ENCODE data around the gene C17orf50. TPM values are rescaled to one million over a fixed set of nuclear protein-coding genes. Genes with fewer than 3 reads are reported as not detected.

Gene C17orf50
- total RNA-seq: under 1 TPM in 2 of 6 donors, not detected in 4; 0.17 to 0.28 TPM
- polyA plus RNA-seq: under 1 TPM in 1 of 2 donors, not detected in 1; 0.12 TPM

DNA sequence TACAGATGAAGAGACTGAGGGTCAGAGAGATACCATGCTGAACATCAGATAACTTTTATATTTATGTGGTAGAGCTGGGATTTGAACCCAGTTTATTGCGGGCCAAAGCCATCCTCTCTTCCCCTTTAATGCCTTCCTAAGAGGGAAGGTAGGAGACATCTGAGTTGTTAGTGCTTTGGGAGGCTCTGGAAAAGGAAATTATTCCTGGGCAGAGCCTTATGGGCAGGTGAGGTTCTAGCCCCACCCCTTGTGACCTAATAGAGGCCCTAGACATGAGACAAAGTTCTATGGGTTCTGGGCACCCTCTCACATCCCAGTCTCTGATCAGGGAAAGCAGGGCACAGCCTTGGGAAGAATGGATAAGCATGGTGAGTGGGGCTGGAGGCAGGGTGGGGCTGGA, at the start of gene C17orf50:
C17orf50 (plus strand) TSS at position 301 of the 400 bp plus-strand sequence; CDS start at position 356, 55 bp downstream.
- WGBS, 2 donors: 51 to 100% methylated on average over 1 of the region's 1 CpG
- Histone ChIP-seq H3K36me3 (no peaks in the 10 kb centered on the region), H3K9me3 (no peaks in the 10 kb centered on the region), H3K27ac (no peak within 1 kb of the TSS), H3K4me1 (no peaks in the 10 kb centered on the region), H3K27me3 (no peaks in the 10 kb centered on the region), H3K4me3 (no peak within 1 kb of the TSS)
- FAIRE-seq: no peak
- no peak for ATAC-seq
- TF ChIP-seq, protein P1, sequence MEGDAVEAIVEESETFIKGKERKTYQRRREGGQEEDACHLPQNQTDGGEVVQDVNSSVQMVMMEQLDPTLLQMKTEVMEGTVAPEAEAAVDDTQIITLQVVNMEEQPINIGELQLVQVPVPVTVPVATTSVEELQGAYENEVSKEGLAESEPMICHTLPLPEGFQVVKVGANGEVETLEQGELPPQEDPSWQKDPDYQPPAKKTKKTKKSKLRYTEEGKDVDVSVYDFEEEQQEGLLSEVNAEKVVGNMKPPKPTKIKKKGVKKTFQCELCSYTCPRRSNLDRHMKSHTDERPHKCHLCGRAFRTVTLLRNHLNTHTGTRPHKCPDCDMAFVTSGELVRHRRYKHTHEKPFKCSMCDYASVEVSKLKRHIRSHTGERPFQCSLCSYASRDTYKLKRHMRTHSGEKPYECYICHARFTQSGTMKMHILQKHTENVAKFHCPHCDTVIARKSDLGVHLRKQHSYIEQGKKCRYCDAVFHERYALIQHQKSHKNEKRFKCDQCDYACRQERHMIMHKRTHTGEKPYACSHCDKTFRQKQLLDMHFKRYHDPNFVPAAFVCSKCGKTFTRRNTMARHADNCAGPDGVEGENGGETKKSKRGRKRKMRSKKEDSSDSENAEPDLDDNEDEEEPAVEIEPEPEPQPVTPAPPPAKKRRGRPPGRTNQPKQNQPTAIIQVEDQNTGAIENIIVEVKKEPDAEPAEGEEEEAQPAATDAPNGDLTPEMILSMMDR (IDR thresholded peaks at IDR 0.05): no peak
- no peak for DNase-seq
- intact Hi-C loops (cut with DNase I): no loop called here

DNA sequence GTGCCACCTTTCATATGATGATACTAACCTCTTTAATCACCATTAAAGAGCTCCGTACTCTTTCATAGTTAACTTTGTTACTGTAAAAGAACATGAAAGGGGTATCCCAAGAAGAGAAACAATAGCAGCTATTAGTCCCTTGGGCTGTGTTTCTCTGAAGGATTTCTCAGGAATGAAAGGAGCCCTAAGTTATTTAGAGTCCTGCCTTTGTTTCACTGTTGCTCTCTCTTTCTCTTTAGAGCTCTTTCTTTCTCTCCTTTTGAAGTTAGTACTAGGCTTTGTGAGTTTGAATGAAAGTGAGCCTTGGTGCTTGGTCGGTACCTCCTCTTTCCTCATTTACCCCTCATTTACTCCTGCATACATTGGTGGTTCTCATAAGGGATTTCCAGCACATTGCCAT, 49.7 kb upstream of the C17orf50 start:
- Histone ChIP-seq H3K36me3 (no peaks in the 10 kb centered on the region), H3K9me3 (no peaks in the 10 kb centered on the region), H3K4me1 (peaks cover 7 to 37% (median 22%) of the 10 kb centered on the region in 3 donors), H3K4me3 (no peak overlapping the region), H3K27ac (no peak overlapping the region), H3K27me3 (no peaks in the 10 kb centered on the region)
- WGBS, 2 donors: 98% methylated on average over 2 of the region's 2 CpGs
- FAIRE-seq: no peak
- intact Hi-C loops (cut with DNase I): no loop called here
- DNase-seq: no peak
- TF ChIP-seq, protein P1 (IDR thresholded peaks at IDR 0.05): no peak
- ATAC-seq: no peak

DNA sequence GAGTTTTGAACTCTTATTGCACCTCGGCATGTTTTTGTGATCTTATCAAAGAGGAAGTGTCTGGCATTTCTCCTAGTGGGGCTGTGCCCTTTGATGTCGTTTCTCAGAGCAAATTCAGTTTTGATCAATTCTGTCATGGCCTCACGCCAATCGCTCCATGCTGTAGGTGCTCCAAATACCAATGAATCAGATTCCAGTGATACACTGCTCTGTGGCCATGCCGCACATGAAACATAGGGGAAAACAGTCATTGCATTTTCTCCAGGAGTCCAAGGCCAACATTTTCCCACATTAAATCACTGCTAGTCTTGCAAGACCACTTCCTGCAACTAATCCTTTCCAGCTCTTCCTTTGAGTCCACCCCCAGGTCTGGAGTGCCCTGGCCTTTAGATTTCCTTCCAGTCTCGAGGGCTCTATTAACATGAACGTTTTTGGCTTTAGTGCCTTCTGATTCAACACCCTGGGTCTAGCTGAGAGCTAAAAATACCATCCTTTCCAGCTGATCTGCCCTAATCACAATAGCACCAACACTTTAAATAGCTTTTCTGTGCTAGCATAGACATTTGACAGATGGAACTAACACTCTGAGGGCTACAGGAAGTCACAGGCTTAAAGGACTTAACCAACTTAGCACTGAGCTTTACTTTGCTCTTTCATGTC, 47.5 kb upstream of the C17orf50 start:
- peaks cover 7 to 30% (median 22%) of the 10 kb centered on the region in 3 donors for H3K4me1 ChIP-seq
- intact Hi-C loops (cut with DNase I): no loop called here
- H3K27ac ChIP-seq: peak overlapping the region in 3 of 4 donors; percentile 27 to 55 (median 47)
- H3K9me3 ChIP-seq: no peaks in the 10 kb centered on the region
- no peaks in the 10 kb centered on the region for H3K27me3 ChIP-seq
- DNase-seq (peak in 4 of 6 donors; percentile 45 to 69 (median 56)), ATAC-seq (peak; percentile 47 to 68 (median 63)), FAIRE-seq (no peak)
- no peaks in the 10 kb centered on the region for H3K36me3 ChIP-seq
- no peak overlapping the region for H3K4me3 ChIP-seq
- TF ChIP-seq, protein P1 (IDR thresholded peaks at IDR 0.05): no peak
- whole genome bisulfite sequencing, 2 donors: 21 to 32% methylated on average over 7 of the region's 7 CpGs

DNA sequence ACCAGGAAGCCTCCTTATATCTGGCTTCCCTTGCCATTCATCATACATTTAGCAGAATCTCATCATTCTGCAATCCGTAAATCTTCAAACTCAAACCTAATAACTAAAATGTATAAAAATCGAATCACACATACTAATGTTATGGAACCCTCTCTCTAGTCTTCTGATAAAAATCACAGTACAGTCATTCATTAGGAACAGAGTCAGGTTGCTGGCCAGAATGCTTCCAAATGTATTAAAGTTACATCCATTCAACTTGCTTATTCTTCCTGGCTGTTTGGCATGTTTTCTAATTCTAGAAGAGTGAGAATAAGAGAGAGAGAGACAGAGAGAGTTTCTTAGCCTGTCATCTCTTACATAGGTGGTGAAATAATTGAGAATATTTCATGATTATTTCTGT, 45.7 kb upstream of the C17orf50 start:
- H3K36me3 ChIP-seq: no peaks in the 10 kb centered on the region
- DNase-seq (no peak), FAIRE-seq (no peak), ATAC-seq (no peak)
- no peaks in the 10 kb centered on the region for H3K9me3 ChIP-seq
- 59 to 73% methylated on average over 2 of the region's 2 CpGs for WGBS, 2 donors
- TF ChIP-seq, protein P1 (IDR thresholded peaks at IDR 0.05): no peak
- H3K4me1 ChIP-seq: peaks cover 0 to 18% (median 8%) of the 10 kb centered on the region in 3 donors
- intact Hi-C loops (cut with DNase I): no loop called here
- H3K27ac ChIP-seq: no peak overlapping the region
- H3K27me3 ChIP-seq: no peaks in the 10 kb centered on the region
- H3K4me3 ChIP-seq: no peak overlapping the region

DNA sequence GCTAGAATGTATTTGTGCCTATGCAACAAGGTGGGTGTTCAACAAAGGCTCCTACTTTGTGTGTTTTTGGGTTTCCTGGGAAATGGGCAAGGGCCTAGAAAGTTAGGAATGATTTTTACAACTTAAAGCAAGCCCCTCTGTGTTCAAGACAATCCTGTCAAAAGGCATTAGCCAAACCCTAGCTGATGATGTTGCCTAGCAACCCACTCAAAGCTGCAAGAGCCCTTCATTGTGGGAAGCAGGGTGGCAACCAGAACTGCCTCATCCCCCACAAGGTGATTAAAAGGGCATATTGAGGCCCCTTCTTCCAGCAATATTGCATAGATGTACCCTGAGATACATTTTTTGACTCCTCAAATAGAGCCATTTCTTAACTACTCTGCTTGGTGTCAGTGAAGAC, 45.3 kb upstream of the C17orf50 start:
- Histone ChIP-seq H3K27ac (no peak overlapping the region), H3K9me3 (no peaks in the 10 kb centered on the region), H3K4me3 (no peak overlapping the region), H3K27me3 (no peaks in the 10 kb centered on the region), H3K4me1 (peaks cover 0 to 18% (median 8%) of the 10 kb centered on the region in 3 donors), H3K36me3 (no peaks in the 10 kb centered on the region)
- TF ChIP-seq, protein P1 (IDR thresholded peaks at IDR 0.05): no peak
- ATAC-seq (no peak), DNase-seq (no peak), FAIRE-seq (no peak)
- intact Hi-C loops (cut with DNase I): no loop called here

Data from pancreas (tissue), 10 donors.